Measurements from ENCODE around the gene PJA1. TPM values are rescaled to one million over a fixed set of nuclear protein-coding genes. Genes with fewer than 3 reads are reported as not detected.

The PJA1 gene
- polyA plus RNA-seq, 2 of the 4 experiments (the other 2 are of a cell fraction), result 19.6 to 20.2 TPM

DNA sequence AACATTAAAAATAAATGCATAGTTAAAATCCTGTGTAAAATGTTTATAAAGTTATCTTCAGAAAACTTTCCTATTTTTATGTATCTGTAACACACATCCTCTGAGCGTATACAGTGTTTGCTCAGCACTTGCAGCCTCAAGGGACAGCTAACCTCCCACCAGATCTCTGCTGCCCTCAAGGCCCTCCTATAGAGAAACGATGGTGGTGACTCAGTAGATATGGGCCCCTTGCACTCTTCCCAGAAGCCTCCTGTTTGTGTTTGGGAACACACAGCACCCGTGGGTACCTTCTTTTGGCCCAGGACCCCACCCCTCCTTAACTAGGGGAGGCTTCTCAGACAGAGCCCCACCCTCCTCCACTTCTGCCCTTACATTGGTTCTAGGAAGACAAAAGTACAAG is 26.7 kb downstream of the PJA1 start:
- DNase-seq (ENCODE audit: low read depth in 1 of 2, low spot score in 1 of 2), result no peak
- CTCF ChIA-PET, result no interaction called here

DNA sequence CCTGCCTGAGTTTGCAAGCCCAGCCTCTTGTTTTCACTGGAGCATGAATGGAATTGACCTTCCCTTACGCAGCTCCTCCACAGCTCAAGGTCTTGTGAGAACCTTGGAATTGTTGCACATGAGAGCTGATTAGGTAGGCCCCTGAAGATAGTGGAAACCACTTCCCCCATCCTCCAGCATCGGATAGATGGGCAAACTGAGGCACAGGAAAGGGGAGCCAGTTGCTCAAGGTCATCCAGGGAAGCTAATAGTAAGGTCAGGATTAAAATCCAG is 27.2 kb downstream of the PJA1 start:
- ATAC-seq (no peak), FAIRE-seq (no peak), DNase-seq (ENCODE audit: low read depth in 1 of 2, low spot score in 1 of 2) (no peak)
- Histone ChIP-seq H3K4me2 (no peak overlapping the region), H3K9me3 (no peaks in the 10 kb centered on the region), H3K27ac (no peak overlapping the region), H3K4me3 (no peak overlapping the region), H3K4me1 (no peaks in the 10 kb centered on the region)
- POLR2A ChIA-PET, result no interaction called here
- CTCF ChIA-PET, result no interaction called here
- WGBS (ENCODE audit: missing lambda C conversion rate), result 43% methylated on average over 2 of the region's 2 CpGs
- TF ChIP-seq FOSB (CRISPR knock-in tag; IDR thresholded peaks at IDR 0.05) (no peak), EHF (CRISPR knock-in tag; IDR thresholded peaks at IDR 0.05) (no peak), ZSCAN20 (CRISPR knock-in tag; IDR thresholded peaks at IDR 0.05) (no peak), RFX5 (IDR thresholded peaks at IDR 0.05) (no peak), EHMT2 (IDR thresholded peaks at IDR 0.05; ENCODE audit: low read depth) (no peak)

More for the DNA sequence above, 26.7 kb downstream of the PJA1 start:
- Histone ChIP-seq H3K27ac (no peak overlapping the region), H3K4me2 (no peak overlapping the region), H3K4me1 (no peaks in the 10 kb centered on the region), H3K9me3 (no peaks in the 10 kb centered on the region), H3K4me3 (no peak overlapping the region)
- FAIRE-seq (no peak), ATAC-seq (no peak)
- 32% methylated on average over 3 of the region's 3 CpGs for WGBS (ENCODE audit: missing lambda C conversion rate)
- POLR2A ChIA-PET, result no interaction called here
- TF ChIP-seq PHF8 (IDR thresholded peaks at IDR 0.05; ENCODE audit: borderline replicate concordance, low read depth), result no peak
- no peak for TF ChIP-seq RCOR1 (IDR thresholded peaks at IDR 0.05; ENCODE audit: low read depth, low read length)
- TF ChIP-seq, protein P1, sequence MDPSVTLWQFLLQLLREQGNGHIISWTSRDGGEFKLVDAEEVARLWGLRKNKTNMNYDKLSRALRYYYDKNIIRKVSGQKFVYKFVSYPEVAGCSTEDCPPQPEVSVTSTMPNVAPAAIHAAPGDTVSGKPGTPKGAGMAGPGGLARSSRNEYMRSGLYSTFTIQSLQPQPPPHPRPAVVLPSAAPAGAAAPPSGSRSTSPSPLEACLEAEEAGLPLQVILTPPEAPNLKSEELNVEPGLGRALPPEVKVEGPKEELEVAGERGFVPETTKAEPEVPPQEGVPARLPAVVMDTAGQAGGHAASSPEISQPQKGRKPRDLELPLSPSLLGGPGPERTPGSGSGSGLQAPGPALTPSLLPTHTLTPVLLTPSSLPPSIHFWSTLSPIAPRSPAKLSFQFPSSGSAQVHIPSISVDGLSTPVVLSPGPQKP (IDR thresholded peaks at IDR 0.05; ENCODE audit: low read depth, low read length), result no peak
- TF ChIP-seq, protein P2, sequence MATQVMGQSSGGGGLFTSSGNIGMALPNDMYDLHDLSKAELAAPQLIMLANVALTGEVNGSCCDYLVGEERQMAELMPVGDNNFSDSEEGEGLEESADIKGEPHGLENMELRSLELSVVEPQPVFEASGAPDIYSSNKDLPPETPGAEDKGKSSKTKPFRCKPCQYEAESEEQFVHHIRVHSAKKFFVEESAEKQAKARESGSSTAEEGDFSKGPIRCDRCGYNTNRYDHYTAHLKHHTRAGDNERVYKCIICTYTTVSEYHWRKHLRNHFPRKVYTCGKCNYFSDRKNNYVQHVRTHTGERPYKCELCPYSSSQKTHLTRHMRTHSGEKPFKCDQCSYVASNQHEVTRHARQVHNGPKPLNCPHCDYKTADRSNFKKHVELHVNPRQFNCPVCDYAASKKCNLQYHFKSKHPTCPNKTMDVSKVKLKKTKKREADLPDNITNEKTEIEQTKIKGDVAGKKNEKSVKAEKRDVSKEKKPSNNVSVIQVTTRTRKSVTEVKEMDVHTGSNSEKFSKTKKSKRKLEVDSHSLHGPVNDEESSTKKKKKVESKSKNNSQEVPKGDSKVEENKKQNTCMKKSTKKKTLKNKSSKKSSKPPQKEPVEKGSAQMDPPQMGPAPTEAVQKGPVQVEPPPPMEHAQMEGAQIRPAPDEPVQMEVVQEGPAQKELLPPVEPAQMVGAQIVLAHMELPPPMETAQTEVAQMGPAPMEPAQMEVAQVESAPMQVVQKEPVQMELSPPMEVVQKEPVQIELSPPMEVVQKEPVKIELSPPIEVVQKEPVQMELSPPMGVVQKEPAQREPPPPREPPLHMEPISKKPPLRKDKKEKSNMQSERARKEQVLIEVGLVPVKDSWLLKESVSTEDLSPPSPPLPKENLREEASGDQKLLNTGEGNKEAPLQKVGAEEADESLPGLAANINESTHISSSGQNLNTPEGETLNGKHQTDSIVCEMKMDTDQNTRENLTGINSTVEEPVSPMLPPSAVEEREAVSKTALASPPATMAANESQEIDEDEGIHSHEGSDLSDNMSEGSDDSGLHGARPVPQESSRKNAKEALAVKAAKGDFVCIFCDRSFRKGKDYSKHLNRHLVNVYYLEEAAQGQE (IDR thresholded peaks at IDR 0.05), result no peak
- no peak for TF ChIP-seq ZSCAN20 (CRISPR knock-in tag; IDR thresholded peaks at IDR 0.05)
- TF ChIP-seq, protein P3, sequence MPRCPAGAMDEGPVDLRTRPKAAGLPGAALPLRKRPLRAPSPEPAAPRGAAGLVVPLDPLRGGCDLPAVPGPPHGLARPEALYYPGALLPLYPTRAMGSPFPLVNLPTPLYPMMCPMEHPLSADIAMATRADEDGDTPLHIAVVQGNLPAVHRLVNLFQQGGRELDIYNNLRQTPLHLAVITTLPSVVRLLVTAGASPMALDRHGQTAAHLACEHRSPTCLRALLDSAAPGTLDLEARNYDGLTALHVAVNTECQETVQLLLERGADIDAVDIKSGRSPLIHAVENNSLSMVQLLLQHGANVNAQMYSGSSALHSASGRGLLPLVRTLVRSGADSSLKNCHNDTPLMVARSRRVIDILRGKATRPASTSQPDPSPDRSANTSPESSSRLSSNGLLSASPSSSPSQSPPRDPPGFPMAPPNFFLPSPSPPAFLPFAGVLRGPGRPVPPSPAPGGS (IDR thresholded peaks at IDR 0.05), result no peak
- TF ChIP-seq EHF (CRISPR knock-in tag; IDR thresholded peaks at IDR 0.05), result no peak
- no peak for TF ChIP-seq KDM5A (IDR thresholded peaks at IDR 0.05)
- TF ChIP-seq TP53 (CRISPR knock-in tag; IDR thresholded peaks at IDR 0.05), result no peak
- TF ChIP-seq, protein P4, sequence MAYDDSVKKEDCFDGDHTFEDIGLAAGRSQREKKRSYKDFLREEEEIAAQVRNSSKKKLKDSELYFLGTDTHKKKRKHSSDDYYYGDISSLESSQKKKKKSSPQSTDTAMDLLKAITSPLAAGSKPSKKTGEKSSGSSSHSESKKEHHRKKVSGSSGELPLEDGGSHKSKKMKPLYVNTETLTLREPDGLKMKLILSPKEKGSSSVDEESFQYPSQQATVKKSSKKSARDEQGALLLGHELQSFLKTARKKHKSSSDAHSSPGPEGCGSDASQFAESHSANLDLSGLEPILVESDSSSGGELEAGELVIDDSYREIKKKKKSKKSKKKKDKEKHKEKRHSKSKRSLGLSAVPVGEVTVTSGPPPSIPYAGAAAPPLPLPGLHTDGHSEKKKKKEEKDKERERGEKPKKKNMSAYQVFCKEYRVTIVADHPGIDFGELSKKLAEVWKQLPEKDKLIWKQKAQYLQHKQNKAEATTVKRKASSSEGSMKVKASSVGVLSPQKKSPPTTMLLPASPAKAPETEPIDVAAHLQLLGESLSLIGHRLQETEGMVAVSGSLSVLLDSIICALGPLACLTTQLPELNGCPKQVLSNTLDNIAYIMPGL (CRISPR knock-in tag; IDR thresholded peaks at IDR 0.05; ENCODE audit: borderline replicate concordance), result no peak
- no peak for TF ChIP-seq JUNB (IDR thresholded peaks at IDR 0.05)
- TF ChIP-seq RFX5 (IDR thresholded peaks at IDR 0.05), result no peak
- TF ChIP-seq FOSB (CRISPR knock-in tag; IDR thresholded peaks at IDR 0.05), result no peak
- no peak for TF ChIP-seq CHD4 (IDR thresholded peaks at IDR 0.05; ENCODE audit: borderline replicate concordance)
- no peak for TF ChIP-seq TFCP2L1 (CRISPR knock-in tag; IDR thresholded peaks at IDR 0.05)
- TF ChIP-seq JUN (IDR thresholded peaks at IDR 0.05), result no peak
- TF ChIP-seq POLR2A (IDR thresholded peaks at IDR 0.05; ENCODE audit: low read length), result no peak
